Stimulated activated CD8-positive, alpha-beta memory T cell treated with anti-CD3 and anti-CD28 coated beads, Interleukin-12 subunit alpha, Interleukin-12 subunit beta, amount 100 ng/mL, for 24 hours (primary cell): ENCODE data around the gene EPHB2.

Experiments used
- DNase-seq: peaks from one replicate; pipeline ENCODE4 v3.0.0-alpha.2; 2020; ENCODE audit errors: extremely low read depth

The EPHB2 gene

DNA sequence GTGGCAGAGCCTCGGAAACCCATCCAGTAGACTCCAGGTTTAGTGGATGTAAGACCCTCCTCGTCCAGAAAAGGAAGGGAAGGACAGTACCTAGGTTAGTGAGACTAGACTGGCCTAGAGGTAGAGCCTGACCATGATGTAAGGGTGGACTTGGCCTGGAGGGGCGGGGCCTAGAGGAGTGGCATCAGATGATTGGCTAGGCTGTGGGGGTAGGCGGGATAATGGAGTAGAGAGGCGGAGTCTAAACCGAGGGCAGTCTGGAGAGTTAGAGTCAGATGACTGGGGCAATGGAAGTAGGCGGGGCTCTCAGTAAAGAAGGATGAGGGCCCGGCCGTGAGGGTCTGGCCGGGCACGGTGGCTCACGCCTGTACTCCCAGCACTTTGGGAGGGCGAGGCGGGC lies 70.1 kb downstream of the EPHB2 start:
- no peak for DNase-seq

DNA sequence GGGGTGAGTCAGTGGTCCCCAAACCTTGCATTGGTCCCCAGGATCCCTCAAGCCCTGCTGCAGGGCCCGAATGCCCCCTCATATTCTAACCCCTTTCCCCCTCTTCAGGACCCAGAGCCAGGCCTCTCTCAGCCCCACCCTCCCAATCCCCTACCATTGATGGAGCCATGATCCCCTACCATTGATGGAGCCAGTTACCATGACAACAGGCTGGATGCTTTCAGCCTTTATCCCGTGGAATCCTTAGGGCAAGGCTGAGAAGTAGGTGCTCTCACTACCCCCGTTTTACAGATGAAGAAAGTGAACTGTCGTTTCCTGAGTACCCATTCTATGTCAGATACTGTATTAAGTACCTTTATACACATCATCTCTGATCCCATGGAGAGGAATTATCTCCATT lies 70.8 kb downstream of the EPHB2 start:
- DNase-seq, result no peak

DNA sequence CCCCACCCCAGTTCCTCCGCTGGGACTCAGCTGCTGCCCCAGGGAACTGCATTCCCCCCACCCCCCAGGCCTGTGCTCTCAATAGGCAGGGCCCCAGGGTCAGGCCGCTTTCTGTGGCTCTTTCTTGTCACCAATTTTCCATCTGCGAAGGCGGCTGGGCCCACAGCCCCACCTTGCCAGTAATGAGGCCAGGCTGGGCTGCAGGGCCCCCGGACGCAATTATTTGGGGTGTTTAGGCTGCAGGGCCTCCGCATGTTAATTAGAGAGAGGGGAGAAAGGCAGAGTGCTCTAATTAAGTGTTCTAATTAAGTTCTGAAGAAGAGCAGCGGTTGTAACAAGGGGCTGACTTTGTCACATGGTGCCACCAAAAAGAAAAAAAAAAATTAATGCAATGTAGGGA lies 71.8 kb downstream of the EPHB2 start:
- no peak for DNase-seq

DNA sequence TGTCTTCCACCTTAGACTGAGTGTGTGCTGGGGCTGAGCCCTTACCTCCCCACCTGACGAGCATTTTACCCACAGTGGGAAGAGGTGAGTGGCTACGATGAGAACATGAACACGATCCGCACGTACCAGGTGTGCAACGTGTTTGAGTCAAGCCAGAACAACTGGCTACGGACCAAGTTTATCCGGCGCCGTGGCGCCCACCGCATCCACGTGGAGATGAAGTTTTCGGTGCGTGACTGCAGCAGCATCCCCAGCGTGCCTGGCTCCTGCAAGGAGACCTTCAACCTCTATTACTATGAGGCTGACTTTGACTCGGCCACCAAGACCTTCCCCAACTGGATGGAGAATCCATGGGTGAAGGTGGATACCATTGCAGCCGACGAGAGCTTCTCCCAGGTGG lies 73.7 kb downstream of the EPHB2 start:
- no peak for DNase-seq

DNA sequence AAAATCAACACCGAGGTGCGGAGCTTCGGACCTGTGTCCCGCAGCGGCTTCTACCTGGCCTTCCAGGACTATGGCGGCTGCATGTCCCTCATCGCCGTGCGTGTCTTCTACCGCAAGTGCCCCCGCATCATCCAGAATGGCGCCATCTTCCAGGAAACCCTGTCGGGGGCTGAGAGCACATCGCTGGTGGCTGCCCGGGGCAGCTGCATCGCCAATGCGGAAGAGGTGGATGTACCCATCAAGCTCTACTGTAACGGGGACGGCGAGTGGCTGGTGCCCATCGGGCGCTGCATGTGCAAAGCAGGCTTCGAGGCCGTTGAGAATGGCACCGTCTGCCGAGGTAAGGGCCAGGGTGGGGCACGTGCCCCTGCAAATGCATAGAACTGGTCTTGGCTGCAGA lies 74.1 kb downstream of the EPHB2 start:
- DNase-seq, result no peak

DNA sequence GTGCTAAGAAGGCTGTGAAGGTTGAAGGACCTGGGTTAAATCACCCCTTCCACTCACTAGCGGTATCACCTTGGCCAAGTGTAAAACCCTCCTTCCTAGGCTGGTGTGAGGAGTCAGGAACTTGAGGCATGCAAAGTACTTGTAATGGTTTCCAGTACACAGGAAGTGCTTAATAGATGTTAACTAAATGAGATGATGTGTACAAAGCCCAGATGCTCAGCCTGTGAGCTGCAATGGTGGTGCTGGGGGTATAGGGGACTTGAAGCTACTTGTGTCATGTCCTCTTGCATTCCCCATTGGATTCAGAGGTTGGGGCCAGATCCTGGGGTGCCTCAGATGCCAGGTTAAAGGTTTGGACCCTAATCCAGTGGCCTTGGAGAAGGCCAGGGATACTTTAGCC lies 75.5 kb downstream of the EPHB2 start:
- DNase-seq, result no peak

DNA sequence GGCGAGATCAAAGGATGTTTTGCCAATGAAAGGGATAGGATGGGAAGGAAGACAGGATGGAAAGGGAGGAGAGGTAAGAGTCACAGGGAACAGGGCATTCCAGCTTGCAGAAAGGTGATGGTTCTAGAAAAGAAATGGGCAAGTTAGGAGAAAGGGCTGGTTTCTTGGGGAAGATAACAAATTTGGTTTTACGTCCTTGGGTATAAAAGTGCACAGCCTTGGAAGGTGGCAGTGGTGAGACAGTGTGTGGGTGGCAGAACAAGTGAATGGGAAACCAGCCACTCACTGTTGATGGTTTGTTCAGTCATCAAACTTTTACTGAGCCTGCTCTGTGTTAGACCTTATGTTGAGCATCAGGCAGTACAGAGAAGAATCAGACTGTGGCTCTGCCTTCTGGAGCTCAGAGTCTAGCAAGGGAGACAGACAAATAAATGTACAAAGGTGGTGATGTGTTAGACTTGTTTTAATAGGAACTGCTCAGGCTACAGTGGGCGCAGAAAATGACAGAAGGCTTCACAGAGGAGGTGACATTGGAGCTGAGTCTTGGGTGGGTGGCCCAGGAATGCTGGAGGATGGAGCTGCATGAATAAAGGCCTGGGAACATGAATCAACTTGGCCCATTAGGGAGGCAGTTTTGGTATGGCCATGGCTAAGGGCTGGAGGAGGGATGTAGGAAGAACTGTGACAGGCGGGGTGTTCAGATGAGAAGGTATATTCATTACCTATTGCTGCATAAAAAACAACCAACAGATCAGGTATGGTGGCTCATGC lies 76.3 kb downstream of the EPHB2 start:
- DNase-seq, result no peak

DNA sequence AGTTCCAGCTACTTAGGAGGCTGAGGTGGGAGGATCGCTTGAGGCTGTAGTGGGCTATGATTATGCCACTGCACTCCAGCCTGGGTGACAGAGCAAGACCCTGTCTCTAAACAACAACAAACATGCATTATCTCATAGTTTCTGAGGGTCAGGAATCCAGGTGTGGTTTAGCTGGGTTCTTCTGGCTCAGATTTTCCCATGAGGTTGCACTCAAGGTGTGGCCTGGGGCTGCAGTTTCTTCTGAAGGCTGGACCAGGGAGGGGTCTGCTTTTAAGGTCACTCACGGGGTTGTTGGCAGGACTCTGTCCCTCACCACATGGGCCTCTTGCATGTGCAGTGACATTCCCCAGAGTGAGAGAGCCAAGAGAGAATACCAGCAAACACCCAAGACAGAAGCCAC lies 77.0 kb downstream of the EPHB2 start:
- DNase-seq, result no peak

DNA sequence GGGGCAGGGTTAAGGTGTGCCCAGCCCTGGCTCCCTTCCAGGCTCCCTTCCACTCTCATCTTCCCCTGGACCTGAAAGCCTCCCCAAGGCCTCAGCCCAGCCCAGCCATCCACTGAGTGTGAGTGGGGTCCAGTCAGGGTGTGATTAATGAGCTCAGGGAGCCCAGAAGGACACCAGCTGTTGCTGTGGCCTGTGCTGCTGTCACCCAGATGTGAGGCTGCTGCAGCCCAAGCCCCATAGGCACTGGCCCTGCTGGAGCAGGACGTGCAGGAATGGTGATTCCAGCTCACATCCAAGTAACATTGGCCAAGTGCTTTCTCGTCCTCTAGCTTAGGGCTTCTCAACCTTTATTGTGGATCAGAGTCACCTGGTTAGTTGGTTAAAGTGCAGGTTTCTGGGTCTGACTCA lies 77.6 kb downstream of the EPHB2 start:
- no peak for DNase-seq

DNA sequence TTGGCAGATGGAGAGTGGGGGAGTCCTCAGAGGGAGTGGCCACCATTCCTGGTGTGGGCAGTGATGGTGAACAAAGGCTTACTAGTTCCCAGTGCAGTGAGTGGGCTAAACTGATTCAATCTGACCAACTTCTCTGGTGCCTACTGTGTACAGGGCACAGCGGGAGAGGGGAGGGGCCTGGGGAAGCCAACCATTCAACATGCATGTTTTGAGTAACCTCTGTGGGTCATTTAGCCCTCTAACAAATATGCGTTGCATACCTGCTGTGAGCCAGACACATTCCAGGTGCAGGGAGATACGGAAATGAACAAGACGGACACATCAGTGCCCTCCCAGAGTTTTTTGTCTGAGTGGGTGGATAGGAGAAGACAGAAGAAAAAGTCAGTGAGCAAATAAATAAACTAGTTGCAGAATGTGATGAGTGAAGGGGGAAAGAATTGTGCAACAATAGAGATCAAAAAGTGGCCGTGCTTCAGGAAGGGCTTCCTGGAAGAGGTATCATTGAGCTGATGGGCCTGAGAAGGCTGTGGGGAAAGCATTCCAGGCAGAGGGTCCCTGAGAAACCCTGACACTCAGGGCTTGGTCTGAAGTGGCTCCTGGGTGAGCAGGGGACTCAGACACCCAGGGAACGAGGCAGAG lies 78.8 kb downstream of the EPHB2 start:
- no peak for DNase-seq

DNA sequence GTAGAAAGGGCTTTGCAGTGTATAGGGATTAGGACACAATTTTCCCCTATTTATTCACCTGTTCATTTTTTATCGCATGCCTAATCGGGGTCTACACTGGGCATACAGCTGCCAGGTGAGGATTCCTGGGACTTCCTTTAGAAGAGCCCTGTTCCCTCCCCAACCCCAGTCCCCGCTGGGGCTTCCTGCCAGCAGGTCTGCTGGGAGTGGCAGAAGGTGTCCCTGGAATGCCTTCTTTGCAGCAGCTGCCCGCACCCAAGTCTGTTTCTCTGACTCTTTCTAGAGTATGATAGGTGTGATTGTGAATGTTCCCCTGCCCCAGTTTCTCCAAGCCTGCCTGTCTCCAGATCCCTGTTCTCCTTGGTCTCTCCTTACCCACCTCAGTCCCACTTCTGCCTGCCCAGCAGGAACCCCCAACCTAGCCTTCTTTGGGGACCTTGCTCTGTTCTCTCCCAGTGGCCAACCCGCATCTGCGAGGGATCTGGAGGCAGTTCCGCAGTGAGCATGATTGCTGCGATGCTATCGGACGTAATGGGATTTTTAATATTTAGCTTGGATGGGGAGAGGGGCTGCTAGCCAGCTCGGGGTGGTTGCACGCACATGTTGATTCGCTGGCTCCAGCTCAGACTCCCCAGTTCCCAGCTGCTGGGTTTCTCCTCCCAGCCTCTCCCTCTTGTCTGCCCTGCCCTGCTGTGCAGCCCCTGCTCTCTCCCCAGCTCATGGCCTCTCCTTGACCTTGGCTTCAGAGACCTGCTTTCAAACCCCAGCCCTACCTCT lies 79.8 kb downstream of the EPHB2 start:
- DNase-seq, result no peak

DNA sequence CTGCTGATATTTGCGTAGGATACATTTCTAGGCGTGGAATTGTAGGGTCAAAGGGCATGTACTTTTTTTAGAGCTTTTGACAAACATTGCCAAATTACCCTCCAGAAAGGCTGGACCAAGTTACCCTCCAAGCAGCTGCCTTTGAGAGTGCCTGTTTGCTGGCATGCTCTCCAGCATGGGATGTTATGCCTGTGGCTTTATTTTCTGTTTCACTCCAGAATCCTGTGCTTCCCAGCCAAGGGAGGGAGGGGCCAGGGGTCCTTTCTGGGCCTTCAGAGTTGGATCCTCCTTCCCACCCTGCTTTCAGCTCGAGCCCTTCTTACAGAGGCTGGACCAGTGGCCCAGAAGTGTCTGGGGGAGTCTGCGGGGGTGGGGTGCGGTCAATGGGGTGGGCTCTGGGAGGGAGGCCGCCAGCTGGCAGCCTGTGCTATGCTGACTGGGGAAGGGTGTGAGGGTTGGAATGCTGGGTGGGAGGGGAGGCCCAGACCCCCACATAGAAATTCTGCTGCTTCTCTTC lies 81.2 kb downstream of the EPHB2 start:
- DNase-seq, result no peak

DNA sequence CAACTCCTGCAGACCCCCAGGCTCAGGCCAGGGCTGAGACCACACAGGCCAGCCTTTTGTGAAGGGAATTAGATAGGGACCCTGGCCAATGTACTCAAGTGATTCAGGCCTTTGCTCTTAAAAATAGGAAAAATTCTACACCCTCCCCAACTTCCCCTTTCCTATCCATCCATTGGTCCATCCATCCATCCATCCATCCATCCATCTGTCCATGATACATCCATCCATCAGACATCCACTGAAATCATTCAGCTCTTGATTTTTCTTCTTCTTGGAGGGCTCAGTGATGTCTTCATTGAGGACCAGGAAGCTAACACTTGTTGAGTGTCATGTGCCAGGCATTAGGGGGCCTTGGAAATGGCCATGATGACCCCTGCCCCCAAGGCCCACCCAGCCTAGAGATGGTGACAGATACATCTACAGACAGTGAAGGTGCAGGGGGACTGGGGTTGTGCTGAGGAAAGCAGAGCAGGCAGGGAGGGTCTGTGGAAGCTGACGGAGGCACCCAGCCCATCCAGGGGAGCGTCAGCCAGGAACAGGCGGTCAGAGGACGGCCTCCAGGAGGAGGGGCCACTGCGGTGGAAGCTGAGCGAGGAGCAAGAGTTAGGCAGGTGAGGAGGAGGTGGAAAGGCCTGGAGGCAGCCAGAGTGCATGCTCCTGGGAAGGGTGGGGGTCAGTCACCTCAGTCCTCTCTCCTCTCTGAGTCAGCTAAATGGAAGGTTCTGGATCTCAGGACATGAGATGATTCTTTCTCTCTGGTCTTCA lies 81.9 kb downstream of the EPHB2 start:
- DNase-seq, result no peak

DNA sequence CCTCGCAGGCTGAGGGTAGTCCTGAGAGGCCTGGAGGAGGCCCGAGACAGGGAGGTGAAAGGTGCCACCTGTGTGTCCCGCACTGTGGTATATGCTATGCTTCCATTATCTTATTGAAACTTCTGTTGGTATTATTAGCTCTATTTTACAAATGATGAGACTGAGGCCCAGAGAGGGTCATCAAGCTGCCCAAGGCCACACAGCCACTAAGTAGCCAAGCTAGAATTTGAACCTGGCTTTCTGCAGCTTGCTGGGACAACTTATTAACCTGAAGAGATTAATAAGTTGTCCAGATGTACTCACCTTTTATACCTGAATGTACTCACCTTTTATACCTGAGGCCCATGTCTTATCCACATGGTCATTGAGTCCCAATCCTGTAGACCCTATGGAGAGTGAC lies 83.0 kb downstream of the EPHB2 start:
- DNase-seq, result no peak

DNA sequence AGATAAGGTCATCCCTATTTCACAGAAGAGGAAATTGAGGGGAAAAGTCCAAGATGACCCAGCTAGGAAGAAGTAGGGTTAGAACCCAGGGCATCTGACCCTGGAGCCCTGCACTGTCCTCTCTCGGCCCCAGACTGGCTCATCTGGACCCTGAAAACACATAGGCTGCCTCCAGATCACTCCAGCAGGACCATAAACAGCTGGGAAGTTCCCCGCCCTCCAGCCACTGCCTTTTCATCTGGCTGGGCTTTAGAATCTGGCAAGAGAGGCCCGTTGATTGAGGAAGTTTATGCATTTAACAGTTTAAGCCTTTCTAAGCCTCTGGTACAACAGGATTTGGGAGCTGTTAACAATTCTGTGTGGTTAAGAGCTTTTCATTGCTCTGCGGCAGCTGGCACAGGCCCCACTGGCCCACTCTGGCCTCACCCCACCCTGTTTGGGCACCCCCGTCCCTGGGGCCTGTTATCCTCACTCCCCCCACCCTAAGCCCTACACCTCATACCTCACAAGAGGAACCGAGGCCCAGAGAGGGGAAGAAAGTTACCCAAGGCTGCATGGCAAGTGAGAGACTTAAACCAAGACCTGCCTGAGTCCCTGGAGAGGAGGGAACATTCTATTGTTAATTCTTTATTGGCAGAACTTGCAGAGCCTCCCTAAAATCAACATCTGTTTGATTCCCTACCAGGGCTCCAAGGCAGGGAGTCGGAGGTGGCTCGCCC lies 84.2 kb downstream of the EPHB2 start:
- DNase-seq, result no peak

DNA sequence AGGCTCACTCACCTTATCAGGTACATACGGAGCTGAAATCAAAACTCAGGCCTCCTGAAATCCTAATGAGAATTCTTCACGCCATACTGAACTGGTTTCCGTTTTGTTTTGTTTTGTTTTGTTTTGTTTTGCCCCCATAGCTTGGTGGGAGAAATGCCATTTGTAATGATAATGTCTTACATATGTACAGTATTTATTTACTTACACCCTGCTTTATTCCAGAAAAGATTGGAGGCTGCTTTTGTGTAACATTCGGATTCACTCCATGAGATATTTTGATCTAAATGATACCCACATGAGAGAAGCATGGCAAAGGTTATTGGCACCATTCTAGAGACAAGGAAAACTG lies 84.7 kb downstream of the EPHB2 start:
- no peak for DNase-seq

DNA sequence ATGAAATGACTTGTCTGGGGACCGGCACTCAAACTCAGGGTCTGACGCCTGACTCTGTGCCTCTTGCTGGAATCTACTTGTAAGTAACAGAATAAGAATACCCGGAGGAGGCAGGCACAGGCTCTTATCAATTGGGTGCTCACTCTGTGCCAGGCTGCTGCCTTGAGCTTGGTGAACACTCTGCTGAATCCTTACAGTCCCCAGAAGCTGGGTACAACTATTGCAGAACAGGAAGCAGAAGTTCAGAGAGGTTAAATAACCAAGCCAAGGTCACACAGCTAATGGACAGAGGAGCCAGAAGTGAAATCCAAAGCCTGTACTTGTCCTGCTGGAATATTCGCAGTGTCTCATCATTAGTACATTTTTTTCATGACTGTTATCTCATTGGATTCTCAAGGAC lies 86.0 kb downstream of the EPHB2 start:
- DNase-seq, result no peak

DNA sequence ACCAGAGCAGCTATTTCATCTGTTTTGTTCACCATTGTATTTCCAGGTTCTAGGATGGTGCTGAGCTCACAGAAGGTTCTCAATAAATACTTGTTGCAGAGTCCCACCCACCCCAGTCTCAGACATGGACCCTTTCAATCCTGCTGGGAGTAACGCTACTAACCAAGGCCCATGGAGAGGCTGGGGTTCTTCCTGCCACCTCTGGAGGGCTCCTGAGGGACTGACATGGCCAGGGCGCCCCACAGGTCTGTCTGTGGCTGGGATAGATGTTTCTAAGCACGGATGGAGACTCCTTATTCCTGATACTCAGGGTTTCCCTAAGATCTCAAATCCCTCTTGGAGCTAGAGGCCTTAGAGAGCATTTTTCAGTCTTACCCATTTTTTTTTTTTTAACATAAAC lies 87.4 kb downstream of the EPHB2 start:
- no peak for DNase-seq

DNA sequence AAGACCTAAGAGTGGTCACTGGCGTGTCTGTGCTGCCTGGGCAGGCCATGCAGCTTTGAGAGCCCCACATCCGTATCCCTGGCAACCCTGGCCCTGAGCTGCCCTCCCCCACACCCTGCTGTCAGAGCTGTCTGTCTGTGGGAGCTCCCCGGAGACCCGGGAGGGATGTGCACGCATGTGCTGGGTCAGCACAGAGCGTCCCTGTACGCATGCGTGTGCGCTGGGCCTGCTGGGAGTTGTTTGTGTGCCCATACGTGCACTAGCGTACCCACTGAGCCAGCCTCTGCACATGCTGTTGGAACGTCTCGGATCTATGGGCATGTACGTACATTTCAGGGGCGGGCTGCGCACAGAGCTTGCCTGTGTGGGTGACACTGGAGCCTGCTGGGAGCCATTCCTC lies 89.3 kb downstream of the EPHB2 start:
- no peak for DNase-seq

DNA sequence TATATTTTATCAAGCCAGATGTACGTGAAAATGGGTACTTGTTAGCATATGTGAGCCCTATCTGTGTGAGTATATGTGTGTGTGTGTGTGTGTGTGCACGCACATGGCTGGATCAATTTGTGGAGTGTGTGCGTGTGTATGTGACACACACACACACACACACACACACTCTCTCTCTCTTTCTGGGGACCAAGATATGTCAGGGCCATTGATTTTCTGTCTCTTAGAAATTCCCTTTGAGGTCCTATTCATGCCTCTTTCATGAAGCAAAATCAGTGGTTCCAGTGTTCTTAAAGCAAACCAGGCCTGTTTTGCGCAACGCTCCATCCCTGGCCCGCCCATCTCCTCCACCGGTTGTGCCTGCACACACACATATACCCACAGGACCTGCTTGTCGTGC lies 90.0 kb downstream of the EPHB2 start:
- DNase-seq, result no peak

DNA sequence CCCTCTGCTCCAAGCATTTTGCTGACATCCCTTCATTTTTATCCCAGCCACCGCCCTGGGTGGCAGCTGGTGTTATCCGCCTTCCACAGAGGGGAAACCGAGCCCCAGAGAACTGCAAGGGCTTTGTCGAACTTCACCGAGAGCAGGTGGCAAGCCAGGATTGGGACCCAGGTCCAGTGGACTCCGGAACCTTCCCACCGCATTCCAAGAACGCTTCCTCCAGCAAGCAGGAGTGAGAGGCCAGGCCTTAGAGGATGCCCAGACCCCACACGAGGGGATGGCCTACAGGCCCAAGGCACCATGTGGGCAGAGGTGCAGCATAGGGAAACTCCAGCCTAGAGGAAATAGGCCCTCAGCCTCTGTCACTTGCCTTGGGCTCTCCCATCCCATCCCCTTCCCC lies 90.7 kb downstream of the EPHB2 start:
- no peak for DNase-seq

DNA sequence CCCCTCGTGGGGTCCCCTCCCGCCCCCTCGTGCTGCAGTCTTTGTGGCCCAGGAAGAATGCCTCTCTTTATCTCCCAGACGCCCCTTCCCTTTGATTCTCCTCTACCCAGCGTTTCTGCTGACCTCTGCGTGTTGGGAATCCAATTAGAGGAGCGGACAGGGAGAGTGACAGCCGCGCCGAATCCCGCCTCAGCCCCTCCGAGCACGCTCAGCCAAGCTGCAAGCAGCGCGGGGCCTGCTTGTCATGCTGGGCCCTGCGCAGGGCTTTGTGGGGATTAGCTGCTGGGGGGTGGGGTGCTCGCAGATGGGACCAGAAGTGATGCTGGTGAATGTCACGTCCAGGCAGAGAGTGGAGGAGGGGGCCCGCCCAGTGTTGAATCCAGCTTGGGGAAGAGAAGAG lies 91.1 kb downstream of the EPHB2 start:
- no peak for DNase-seq
